HG02642 (cell line): ENCODE measurements around the gene GDF2.

Experiments used
- ATAC-seq: cut with Tn5 transposase; IDR thresholded peaks from one replicate; pipeline ENCODE4 v1.9.1; 2021; ENCODE audit warnings: mild to moderate bottlenecking; ENCODE audit not compliant: unreplicated experiment, poor library complexity

GDF2 gene

DNA sequence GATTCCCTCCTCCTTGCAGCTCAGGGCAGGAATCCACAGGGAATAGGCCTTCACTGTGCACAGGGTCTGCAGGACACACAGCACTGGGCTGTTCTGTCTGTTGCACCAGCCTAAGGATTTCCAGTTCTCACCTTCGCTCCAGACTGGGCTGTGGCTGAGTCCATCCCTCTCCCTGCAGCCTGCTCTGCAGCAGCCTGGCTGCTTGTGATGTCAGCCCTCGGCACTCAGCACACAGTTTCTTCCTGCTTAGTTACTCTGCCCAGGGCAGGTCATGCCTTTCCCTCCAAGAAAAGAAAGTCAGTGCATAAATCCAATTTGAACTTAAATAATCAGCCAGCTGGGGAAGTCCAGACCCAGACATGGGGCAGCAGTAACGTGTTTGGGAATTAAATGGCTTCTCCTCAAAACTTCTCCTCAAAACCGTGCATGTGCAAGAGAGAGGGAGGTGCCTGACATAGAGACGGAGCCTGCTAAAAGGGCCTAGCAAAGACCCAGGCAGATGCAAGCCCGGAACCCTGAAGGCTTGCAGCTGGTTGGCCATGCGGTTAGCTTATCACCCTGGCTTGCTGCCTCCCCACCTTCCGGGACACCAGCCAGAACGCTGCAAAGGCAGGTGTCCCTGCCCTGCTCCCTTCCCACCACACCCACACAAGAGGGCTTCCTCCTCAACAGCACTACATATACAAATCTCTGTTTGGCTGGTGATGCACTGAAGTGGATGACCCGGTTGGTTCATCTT lies 10.9 kb upstream of the GDF2 start:
- ATAC-seq = no peak

DNA sequence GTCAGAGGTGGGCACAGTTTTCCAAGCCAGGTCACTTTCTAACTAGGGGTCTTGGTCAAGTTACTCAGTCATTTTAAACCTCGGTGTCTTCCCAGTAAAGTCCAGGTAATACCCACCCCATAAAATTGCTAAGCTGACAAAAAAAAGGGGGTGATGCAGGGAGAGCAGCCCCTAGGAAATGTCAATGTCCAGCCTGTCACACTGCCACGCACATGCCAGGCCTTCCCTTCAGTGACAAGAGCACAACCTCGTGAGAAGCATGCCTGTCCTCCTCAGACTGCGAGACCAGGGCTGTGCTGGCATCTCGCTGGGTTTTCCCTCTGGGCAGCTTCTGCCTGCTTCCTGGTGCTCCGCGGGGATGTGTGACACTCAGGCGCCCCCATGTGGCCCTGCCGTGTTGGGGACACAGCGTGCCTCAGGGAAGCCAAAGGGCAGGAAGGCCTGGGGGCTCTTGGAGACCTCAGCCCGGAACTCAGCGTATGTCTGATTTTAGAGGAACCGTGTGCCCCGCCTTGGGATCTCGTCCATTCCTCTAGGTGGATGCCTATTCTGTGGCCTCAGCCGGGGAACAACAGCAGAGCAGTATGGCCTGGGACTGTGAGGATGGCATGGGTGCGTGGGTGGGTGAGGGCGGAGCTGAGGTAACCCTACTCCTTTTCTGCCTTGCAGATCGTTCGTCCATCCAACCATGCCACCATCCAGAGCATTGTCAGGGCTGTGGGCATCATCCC lies 10.2 kb upstream of the GDF2 start:
- peak; percentile 84 for ATAC-seq

DNA sequence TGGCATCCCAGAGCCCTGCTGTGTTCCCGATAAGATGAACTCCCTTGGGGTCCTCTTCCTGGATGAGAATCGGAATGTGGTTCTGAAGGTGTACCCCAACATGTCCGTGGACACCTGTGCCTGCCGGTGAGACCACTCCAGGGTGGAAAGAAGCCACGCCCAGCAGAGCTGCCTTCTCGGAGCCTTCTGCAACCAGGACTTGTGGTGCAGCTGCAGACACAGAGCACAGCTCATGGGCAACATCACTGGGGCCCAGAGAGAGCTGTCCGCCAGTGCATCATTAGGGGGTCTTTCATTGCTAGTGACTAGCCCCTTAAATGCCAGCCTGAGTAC lies 9.6 kb upstream of the GDF2 start:
- ATAC-seq = no peak

DNA sequence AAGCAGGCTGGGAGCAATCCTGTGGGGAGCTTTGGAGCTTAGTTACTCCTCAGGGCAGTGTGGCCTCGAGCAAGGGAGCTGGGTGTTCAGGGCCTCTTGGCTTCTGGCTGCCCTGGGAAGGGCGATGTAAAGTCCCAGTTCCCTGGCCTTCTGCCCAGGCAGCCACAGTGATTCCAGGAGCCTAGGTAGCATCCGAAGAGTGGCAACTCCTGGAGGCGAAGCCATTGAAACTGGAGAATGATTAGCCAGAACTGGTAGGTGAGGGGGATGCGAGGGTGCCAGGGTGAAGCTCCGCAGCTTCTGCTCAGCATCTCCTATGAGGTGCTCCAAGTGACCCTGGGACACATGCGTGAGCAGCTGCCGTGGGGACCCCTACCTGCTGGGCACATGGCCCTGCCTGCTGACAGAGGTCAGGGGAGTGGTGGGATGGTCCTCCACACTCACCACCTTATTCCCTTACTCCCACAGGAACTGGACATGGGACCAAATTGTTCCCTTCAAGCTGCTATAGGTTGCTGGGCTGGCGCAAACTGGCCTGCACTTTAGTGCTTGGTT lies 7.8 kb upstream of the GDF2 start:
- ATAC-seq = no peak

DNA sequence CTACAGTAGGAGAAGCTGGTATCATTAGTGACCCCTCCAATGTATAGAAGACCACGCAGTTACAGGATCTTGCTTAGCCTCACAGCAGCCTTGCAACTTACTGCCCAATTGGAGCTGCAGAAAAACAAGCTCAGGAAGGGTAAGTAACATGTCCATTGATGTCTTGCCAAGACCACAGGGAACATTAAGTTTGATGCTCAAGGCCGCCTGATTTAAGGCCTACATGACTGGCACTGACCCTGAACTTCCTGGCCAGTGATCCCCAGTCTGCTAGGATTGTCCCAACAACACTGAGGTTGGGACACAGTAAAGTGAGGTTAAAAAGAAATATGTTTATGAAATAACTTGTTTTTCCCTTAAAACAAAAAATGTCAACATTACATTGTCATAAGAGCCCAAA lies 6.8 kb upstream of the GDF2 start:
- ATAC-seq = no peak

DNA sequence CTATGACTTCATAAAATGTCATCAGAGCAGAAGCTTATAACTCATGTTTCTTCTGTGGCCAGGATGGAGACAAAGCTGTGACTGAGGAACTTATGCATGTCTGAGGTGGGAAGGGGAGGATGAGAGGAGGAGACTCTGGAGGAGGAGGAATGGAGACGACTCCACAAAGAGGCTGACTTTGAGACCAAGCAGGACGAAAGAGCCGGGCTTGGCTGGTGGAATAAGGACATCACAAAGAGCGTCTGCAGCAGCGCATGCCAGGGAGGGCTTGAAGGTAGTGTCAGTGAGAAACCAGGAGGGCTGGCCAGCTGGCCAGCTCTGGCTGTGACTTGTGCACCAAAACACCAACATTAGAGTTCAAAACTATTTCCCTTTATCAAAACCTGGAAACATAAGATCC lies 6.1 kb upstream of the GDF2 start:
- ATAC-seq = no peak

DNA sequence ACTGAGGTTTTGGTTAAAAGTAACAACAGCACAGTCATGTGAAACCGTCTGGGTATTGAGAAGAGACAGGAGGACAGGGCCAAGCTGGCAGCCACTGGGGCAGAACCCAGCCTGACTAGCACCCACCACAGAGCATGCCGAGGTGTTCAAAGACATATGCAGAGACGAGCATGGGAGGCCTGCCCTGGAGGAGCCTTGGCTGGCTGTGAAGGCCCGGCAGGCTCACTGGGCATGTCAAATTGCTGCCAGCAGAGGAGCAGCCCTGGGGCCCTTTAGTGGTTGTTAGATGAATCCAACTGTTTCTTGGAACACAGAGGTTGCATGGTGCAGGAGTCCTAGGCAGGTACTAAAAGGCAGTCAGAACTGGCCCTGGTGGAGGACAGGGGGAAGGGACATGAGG lies 5.0 kb upstream of the GDF2 start:
- ATAC-seq = no peak

DNA sequence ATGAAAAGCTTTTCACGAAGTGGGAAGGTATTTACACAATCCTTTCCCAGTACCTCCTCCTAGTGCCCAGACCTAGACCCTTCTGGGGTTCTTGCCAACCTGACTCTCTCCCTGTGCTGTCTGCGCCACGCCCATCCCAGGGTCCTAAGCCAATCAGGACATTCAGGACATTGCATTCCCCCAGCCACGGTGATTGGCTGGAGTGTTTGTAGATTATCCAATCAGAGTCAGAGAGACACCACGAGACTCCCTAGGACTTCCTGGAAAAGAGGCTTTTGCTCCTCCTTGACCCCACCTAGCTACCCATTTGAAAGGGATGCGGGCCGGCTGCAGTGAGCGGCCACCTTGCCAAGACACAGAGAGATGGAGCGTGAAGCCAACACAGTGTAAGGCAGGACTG lies 3.5 kb upstream of the GDF2 start:
- no peak for ATAC-seq

DNA sequence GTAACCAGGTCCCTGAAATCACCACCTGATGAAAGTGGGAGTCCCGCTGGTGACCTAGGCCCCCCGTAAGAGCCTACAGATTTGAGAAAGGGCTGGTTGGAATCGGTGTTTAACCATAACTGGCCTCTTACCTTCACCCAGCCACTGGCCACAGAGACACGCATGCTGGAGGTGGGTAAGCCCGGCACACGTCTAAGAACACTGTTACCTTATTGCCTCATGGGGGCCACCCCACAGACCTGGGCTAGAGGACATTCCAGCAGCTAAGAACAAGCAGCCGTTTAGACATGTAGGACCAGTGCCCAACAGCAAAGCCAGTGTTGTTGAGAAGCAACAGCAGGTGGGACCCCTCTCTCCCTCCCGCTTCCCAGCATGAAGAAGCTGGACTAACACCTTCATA lies 2.5 kb upstream of the GDF2 start:
- ATAC-seq = no peak

DNA sequence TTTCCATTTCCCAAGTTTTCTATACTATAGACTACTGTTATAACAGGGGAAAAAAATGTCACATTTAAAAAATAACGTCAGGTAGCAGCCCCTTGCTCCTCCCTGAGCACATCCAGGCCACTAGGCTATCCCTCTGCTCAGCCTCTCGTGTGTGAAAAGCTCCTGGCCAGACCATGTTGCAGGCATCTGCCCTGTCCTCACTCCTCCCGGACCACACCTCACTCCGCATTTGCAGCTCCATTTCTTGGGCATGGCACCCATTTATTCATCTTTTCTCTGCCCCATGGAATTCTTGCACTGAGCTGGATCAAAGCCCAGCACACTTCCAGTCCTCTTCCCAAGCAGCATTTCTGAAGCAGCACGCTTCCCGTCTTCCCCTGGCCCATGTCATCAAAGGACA lies 1.4 kb upstream of the GDF2 start:
- ATAC-seq = no peak

DNA sequence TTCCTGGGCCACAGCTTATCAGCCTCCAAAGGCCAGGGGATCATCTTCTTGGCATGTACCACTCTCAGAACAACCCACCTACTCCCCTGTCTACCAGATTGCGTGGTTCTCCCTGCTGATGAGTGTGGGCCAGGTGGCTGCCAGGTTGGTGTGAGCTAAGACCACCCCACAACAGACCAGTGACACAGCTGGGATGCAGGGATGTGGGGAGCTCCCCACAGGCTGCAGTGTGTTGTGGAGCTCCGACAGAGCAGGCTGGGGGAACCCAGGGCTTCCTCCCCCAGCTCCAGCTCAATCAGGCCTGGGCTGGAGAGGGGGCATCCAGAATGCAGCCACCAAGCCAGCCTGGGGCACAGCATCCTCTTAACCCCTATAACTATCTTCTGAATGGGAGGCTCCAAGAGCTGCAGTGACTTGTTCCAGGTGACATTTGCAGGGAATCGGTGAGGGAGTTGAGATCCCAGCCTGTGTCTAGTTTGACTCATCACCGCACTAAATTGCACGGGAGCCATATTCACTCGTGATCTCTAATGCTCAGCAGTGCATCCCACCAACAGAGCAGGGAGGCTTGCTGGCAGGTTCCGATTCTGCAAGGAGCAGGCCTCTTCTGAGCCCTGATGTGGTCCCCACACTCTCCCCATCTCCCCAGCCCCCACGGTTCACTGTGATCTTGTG lies 596 bp upstream of the GDF2 start:
- no peak for ATAC-seq

DNA sequence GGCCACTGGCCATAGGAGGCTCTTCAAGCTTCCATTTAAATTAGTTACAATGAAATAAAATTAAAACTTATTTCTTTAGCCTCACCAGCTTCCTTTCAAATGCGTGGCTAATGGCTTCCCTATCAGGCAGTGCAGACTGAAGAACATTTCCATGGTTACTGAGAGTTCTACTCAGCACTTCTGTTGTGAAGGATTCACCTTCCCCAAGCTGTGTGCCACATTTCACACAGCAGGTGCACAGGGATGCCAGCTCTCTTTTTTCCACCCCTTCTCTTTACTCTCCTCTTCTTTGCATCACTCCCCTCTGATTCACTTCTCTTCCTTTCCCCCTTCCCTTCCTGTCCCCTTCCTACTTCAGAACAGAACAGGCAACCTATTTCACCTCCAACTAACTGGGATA lies 833 bp downstream of the GDF2 start:
- no peak for ATAC-seq

DNA sequence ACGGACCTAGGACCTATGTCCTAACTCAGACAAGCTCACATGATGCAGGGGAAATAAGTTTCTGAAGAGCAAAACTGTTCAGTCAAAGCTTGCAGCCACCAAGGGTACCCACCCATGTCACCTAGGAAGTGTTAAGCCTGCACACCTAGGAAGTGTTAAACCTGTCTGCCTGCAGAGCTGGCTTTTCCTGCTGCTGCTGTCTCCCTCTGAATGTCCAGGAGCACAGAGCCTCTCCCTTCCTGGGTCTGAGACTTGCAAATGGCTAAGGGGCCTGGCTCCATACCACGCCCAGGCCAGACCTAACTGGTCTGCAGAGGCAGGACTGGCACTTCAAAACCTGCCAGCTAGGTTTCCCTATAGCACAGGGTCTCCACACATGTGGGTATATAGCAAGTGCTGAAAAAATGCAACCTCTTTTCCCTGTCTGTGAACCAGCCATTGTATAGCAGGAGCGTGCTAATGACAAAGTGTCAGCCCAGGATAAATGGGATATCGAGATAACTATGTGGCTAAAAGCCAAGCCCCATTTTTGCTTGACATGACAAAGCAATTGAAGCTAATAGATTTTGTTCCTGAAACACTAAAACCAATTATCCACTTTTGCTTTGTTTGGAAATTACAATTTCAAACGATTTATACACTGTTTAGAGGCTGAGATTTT lies 1.5 kb downstream of the GDF2 start:
- ATAC-seq = no peak

DNA sequence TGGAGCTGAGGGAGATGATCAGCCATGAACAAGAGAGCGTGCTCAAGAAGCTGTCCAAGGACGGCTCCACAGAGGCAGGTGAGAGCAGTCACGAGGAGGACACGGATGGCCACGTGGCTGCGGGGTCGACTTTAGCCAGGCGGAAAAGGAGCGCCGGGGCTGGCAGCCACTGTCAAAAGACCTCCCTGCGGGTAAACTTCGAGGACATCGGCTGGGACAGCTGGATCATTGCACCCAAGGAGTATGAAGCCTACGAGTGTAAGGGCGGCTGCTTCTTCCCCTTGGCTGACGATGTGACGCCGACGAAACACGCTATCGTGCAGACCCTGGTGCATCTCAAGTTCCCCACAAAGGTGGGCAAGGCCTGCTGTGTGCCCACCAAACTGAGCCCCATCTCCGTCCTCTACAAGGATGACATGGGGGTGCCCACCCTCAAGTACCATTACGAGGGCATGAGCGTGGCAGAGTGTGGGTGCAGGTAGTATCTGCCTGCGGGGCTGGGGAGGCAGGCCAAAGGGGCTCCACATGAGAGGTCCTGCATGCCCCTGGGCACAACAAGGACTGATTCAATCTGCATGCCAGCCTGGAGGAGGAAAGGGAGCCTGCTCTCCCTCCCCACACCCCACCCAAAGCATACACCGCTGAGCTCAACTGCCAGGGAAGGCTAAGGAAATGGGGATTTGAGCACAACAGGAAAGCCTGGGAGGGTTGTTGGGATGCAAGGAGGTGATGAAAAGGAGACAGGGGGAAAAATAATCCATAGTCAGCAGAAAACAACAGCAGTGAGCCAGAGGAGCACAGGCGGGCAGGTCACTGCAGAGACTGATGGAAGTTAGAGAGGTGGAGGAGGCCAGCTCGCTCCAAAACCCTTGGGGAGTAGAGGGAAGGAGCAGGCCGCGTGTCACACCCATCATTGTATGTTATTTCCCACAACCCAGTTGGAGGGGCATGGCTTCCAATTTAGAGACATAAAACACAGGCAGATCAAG lies 3.3 kb downstream of the GDF2 start:
- ATAC-seq = no peak

DNA sequence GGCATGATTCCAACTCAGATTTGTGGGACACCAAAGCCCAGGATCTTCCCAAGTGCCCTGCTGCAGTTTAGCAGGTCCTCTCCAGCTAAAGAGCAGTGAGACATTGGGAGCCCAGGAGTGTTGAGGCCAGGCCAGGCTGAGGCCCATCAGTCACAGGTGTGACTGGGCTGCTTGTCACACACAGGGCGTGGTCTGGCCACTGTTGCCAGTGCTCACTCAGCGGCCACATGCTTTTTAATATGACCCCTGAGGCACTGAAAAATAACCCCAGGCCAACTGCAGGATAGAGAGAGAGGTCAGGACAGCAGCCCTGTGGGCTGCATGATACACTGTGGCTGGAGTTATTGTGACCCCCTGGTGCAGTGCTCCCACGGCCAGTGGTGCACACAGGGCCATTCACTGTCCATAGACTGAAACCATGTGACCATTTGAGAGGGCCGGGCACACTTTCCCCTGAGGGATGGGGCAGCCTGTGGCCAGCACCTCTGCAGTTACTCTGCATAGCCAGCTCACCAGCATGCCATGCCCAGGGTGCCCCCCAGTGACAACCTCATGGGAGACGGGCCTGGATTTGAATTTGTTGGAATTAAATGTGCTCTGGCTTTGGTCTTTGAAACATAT lies 4.2 kb downstream of the GDF2 start:
- ATAC-seq = no peak

DNA sequence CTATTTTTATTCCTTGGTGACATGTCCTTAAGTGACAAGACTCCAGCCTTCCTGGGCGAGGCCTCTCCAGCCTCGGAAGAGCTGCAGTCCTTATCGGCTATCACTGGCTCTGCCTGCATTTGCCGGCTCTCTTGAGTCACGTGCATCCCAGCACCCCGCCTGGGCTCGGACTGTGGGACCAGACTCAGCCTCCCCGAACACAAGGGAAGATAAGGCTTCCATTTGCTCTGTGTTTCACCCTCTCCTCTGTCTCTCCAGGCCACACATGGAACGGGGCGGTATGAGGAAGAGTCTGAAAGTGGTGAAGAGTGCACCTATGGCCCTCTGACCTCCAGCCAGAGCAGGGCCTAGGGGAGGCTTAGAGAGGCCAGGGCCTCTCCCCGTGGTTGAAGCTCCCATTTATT lies 4.7 kb downstream of the GDF2 start:
- no peak for ATAC-seq

DNA sequence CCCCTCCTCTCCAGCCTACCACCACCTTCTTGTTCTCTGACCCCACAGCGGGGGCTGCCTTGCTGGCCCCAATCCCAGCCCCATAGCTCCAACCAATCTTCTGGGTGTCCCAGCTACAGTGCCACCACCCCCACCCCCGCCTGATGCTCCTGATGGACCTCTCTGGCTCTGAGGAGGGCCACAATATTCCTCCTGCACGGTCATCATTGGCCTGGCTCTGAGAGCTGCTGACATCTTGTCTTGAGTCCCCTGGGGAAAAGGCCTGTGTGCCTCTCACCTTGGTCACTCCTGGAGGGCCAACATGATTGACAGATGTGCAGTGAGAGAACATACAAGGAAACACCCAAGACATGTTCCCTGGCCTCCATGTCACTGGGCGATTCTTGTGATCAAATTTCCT lies 7.6 kb downstream of the GDF2 start:
- ATAC-seq = no peak

DNA sequence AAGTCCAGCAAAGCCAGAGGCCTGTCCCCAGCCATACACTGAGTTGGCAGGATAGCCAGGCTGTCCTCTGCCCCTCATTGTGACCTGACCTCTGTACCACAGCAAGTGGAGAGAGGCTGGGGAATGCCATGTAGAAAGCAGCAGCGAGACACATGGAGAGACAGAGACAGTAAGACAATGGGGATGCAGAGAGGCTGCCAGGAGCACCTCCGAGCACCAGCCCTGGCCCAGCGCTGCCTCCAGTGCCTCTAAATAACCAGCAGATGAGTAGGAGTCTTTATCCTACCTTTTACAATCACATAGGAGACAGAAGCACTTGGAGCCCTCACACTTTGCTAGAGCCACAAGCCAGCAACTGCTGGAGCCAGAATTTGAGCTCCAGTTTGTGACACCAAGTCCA lies 8.1 kb downstream of the GDF2 start:
- no peak for ATAC-seq

DNA sequence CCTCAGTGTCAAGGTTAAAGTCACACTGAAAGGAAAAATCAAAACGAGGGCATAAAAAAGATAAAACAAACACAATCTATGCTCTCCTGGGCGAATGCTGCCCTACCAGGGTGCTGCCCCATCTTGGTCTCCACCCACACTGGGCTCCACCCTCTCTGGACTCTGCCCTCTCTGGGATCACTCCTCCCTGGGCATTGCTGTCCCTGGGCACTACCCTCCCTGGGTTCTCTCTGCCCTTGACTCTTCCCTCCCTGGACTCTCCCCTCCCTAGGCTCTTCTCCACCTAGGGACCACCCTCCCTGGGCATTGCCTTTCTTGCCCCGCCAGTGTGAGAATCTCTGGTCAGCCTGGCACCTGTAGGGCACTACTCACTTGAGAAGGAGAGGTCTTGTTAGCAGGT lies 8.6 kb downstream of the GDF2 start:
- ATAC-seq = no peak
